Osteocyte (in vitro differentiated cells): Measurements from ENCODE around the gene INO80E. TPM values are rescaled to one million over a fixed set of nuclear protein-coding genes. Genes with fewer than 3 reads are reported as not detected.

ENCODE experiments used
- DNase-seq: peaks from one replicate; pipeline ENCODE4 v3.0.0; 2021; ENCODE audit warnings: mixed read lengths; ENCODE audit not compliant: unreplicated experiment; ENCODE audit errors: extremely low spot score
- H3K27ac Mint-ChIP-seq: one replicate; pipeline ENCODE4 v1.8.0; 2021; ENCODE audit warnings: mild to moderate bottlenecking, mixed read lengths; ENCODE audit not compliant: unreplicated experiment
- H3K27me3 Mint-ChIP-seq: one replicate; pipeline ENCODE4 v1.8.0; 2021; ENCODE audit warnings: mixed read lengths; ENCODE audit not compliant: unreplicated experiment
- H3K36me3 Mint-ChIP-seq: one replicate; pipeline ENCODE4 v1.8.0; 2021; ENCODE audit warnings: mixed read lengths; ENCODE audit not compliant: unreplicated experiment
- H3K4me1 Mint-ChIP-seq: one replicate; pipeline ENCODE4 v1.8.0; 2021; ENCODE audit warnings: mixed read lengths; ENCODE audit not compliant: unreplicated experiment
- H3K4me3 Mint-ChIP-seq: one replicate; pipeline ENCODE4 v1.8.0; 2021; ENCODE audit warnings: mild to moderate bottlenecking, moderate library complexity, mixed read lengths; ENCODE audit not compliant: unreplicated experiment
- H3K9me3 Mint-ChIP-seq: one replicate; pipeline ENCODE4 v1.8.0; 2021; ENCODE audit warnings: mixed read lengths; ENCODE audit not compliant: unreplicated experiment
- total RNA-seq: library from RNA; stranded (reverse); gene quantifications from 2 replicates; pipeline ENCODE4 v1.2.1, GENCODE V29; 2021
- TF ChIP-seq, protein P1 (sequence below): fragments of 200-600 bp; sonication (generic); IDR thresholded peaks from 2 replicates; pipeline ENCODE4 v1.5.0; 2021; ENCODE audit warnings: antibody characterized with exemption, mild to moderate bottlenecking, moderate library complexity

The INO80E gene
- total RNA-seq, 1 donor from 2014 or later, result 77.0 TPM

DNA sequence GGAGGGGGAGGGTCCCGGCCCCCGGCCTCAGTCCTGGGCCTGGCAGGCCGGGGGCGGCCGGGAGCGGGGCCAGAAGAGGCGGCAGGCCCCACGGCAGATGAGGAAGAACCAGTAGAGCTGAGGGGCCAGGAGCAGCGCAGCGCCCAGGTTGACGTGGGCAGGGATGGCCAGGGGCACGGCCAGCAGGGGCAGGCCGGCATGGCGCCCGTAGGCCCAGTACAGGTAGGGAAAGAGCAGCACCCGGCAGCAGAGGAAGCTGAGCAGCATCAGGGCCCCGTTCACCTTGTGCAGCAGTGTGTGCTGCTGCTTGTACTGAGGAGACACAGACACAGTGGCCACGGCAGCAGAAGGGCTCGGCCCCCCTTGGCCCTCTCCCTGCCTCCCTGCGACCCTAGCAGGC, 29.1 kb downstream of the INO80E start:
- Mint-ChIP-seq H3K4me3 (no peak overlapping the region), H3K36me3 (no peaks in the 10 kb centered on the region), H3K9me3 (no peaks in the 10 kb centered on the region), H3K27me3 (peaks cover 30% of the 10 kb centered on the region), H3K4me1 (peaks cover 6% of the 10 kb centered on the region), H3K27ac (no peak overlapping the region)
- DNase-seq, result no peak
- TF ChIP-seq, protein P1, sequence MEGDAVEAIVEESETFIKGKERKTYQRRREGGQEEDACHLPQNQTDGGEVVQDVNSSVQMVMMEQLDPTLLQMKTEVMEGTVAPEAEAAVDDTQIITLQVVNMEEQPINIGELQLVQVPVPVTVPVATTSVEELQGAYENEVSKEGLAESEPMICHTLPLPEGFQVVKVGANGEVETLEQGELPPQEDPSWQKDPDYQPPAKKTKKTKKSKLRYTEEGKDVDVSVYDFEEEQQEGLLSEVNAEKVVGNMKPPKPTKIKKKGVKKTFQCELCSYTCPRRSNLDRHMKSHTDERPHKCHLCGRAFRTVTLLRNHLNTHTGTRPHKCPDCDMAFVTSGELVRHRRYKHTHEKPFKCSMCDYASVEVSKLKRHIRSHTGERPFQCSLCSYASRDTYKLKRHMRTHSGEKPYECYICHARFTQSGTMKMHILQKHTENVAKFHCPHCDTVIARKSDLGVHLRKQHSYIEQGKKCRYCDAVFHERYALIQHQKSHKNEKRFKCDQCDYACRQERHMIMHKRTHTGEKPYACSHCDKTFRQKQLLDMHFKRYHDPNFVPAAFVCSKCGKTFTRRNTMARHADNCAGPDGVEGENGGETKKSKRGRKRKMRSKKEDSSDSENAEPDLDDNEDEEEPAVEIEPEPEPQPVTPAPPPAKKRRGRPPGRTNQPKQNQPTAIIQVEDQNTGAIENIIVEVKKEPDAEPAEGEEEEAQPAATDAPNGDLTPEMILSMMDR, result no peak

DNA sequence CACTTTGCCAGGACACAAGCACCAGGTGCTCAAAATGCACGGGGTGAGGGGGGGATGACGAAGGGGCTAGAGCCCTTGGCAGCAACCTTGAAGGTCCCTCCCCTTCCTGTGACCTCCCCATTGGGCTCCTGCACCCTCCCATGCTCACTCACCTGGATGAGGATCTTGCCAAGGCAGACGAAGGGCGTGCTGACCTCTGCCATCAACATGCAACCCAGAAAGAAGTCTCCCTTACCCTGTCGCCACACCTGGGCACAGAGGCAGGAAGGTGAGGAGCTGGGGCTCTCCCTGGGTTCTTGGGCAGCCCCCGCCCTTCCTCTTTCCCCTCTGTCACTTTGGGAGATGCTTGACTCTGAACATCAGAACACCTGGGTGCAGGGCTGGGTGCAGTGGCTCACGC, 29.5 kb downstream of the INO80E start:
- no peak for DNase-seq
- TF ChIP-seq, protein P1, result no peak
- Mint-ChIP-seq H3K27me3 (peaks cover 33% of the 10 kb centered on the region), H3K4me3 (no peak overlapping the region), H3K9me3 (no peaks in the 10 kb centered on the region), H3K4me1 (peaks cover 8% of the 10 kb centered on the region), H3K36me3 (no peaks in the 10 kb centered on the region), H3K27ac (no peak overlapping the region)

DNA sequence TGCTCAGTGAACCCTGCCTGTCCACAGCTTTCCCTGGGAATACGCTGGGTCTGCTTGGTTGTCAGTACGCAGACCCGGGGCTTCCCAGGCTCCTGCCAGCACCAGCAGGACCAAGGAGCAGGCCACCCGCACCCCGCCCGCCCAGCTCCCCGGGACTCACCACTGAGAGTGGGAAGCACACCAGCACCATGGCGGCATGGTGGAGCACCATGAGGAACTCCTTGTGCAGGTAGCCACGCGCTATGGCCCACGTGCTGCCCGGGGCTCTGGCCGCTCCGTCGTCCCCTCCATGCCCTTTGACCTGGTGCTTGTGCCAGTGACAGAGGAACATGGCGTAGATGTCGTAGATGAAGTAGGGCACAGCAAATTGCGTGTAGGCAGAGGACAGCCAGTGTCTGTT, 30.4 kb downstream of the INO80E start:
- no peak for DNase-seq
- H3K9me3 Mint-ChIP-seq, result no peaks in the 10 kb centered on the region
- no peak overlapping the region for H3K27ac Mint-ChIP-seq
- no peaks in the 10 kb centered on the region for H3K36me3 Mint-ChIP-seq
- H3K27me3 Mint-ChIP-seq, result peaks cover 33% of the 10 kb centered on the region
- peaks cover 3% of the 10 kb centered on the region for H3K4me1 Mint-ChIP-seq
- TF ChIP-seq, protein P1, result no peak
- no peak overlapping the region for H3K4me3 Mint-ChIP-seq

DNA sequence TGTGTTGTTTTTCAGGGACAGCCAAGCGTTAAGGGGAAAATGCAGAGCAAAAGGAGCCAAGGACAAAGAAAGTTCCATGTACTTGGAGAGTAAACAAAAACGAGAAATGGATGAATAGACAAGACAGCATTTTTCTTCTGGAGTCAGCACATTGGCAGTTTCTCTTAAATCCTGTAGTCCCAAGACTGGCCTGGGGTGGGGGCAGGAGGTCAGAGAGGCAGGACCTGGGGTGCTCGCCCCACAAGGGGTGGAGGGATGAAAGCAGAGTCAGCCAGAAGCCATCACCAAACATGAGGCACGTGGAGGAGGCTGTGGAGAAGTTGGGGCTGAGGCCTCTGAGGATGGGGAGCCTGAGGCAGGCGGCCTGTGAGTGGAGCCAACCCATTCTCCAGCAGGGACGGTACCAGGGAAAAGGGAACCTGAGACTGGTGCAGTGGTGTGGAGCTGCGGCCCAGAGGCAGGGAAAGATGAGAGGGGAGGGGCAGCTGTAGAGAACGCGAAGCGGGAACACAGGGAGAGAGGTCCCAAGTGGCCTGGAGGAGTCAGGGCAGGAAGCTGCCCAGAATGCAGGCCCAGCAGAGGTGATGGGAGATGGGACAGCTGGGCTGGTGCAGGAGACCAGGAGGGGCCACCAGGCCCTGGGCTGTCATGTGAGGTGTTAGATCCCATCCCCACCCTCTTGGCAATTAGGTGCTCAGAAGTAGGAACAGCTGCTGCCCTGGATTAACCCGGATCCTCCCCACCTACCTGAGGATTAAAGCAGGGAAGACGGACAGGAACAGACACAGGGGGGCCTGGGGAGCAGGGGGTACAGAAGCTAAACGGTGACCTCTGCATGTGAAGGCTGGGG, 31.8 kb downstream of the INO80E start:
- Mint-ChIP-seq H3K27me3 (peaks cover 38% of the 10 kb centered on the region), H3K27ac (no peak overlapping the region), H3K36me3 (no peaks in the 10 kb centered on the region), H3K4me3 (no peak overlapping the region), H3K9me3 (no peaks in the 10 kb centered on the region), H3K4me1 (peaks cover 8% of the 10 kb centered on the region)
- DNase-seq, result no peak
- TF ChIP-seq, protein P1, result no peak

DNA sequence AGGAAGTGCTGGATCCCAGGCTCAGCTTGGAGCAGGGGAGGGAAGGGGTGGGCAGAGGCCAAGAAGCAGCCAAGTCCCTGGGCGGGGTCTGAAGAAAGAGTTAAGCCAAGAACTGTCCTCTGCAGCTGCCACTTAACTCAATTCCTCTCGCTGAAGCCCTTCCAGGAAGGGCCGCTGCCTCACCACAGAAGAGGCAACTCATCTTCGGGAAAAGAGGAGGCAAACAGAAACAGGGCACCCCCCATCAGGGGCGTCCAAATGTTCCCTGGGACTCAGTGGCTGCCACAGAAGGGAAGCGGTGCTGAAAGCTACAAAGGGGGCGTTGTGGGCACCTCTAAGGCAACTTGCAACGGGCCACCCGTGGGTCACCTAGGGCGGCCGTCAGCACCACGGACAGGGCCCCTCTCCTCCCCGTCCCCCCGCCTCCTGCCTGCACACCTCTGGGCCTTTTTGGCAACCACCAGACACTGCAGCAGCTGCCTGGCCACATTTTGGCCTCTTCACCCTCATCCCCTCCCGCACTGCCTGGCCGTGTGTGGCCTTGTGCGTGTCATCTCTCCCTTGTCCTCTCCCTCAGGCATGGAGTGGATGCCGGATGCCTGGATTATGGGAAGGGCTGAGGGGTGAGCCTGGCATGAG, 32.5 kb downstream of the INO80E start:
- no peaks in the 10 kb centered on the region for H3K9me3 Mint-ChIP-seq
- peaks cover 8% of the 10 kb centered on the region for H3K4me1 Mint-ChIP-seq
- DNase-seq, result no peak
- TF ChIP-seq, protein P1, result no peak
- no peak overlapping the region for H3K4me3 Mint-ChIP-seq
- peaks cover 38% of the 10 kb centered on the region for H3K27me3 Mint-ChIP-seq
- no peak overlapping the region for H3K27ac Mint-ChIP-seq
- no peaks in the 10 kb centered on the region for H3K36me3 Mint-ChIP-seq
